Measurements from ENCODE around the gene NCKAP5L. TPM values are rescaled to one million over a fixed set of nuclear protein-coding genes. Genes with fewer than 3 reads are reported as not detected.
"Not testable (repeated sequence)": the region's sequence is repeated elsewhere in the genome, so short reads cannot be mapped to it uniquely, and the experiment has no call there.

The NCKAP5L gene
- total RNA-seq, 2 donors from 2014 or later, result 21.2 to 24.1 TPM

DNA sequence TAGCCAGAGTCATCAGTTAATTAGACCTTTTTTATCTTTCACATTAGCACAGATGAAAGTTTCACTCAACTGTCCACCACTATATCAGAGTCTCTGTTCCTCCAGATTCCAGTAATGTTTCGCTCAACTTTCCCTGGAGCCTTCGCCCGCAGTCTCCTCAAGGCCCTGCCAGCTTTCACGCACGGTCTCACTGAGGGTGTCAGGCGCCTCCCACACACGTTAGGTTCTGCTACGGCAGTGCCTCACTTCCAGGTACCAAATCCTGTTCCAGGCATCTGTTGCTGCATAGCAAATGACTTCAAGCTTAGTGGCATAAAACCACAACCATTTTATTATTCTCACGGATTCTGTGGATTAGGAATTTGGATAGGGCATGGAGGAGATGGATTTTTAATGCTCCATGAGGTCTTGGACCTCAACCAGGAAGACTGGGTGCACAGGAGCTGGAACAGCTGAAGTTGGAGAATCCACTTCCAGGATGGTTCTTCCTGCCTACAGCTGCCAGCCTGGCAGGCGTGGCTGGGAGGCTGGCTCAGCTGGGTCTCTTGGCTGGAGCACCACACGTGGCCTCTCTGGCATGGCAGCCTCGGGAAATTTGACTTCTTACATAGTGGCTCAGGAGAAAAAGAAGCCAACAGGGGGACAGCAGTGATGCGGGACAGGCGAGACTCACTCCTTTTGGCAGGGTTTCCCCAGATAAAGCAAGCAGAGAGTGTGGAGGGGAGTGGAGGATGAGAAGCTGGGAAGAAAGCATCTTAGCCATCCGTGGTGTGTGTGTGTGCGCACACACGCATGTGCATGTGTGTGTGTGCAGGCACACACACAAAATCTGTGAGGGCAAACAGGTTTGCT lies 36.0 kb upstream of the NCKAP5L start:
- no peak overlapping the region for H3K27ac Mint-ChIP-seq

DNA sequence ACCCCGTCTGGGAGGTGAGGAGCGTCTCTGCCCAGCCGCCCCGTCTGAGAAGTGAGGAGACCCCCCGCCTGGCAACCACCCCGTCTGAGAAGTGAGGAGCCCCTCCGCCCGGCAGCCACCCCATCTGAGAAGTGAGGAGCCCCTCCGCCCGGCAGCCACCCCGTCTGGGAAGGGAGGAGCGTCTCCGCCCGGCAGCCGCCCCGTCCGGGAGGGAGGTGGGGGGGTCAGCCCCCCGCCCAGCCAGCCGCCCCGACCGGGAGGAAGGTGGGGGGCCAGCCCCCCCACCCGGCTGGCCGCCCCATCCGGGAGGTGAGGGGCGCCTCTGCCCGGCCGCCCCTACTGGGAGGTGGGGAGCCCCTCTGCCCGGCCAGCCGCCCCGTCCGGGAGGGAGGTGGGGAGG lies 32.7 kb upstream of the NCKAP5L start:
- not testable (repeated sequence) for H3K4me1 ChIP-seq (ENCODE audit: control insufficient read depth, insufficient read depth, low read length); H3K36me3 ChIP-seq (ENCODE audit: control insufficient read depth, insufficient read depth, low read length); H3K4me3 Mint-ChIP-seq; H3K36me3 Mint-ChIP-seq (ENCODE audit: low read depth); H3K4me3 ChIP-seq (ENCODE audit: low read length); H3K27me3 ChIP-seq (ENCODE audit: control insufficient read depth, insufficient read depth, low read length, poor library complexity, severe bottlenecking); H3K27ac Mint-ChIP-seq; H3K27ac ChIP-seq (ENCODE audit: low read depth, low read length); H3K9me3 ChIP-seq (ENCODE audit: control insufficient read depth, low read length); H3K9ac ChIP-seq (ENCODE audit: extremely low read depth, low read length, poor library complexity, severe bottlenecking); H3K4me1 Mint-ChIP-seq; DNase-seq
- H3K9me3 Mint-ChIP-seq, result peaks cover 25% of the 10 kb centered on the region
- 97% methylated on average over 22 of the region's 31 CpGs; no CpG with 5 or more reads in 1 of the 2 experiments for WGBS, 2 experiments (ENCODE audit: insufficient coverage in 1 of 2, insufficient read length in 1 of 2)
- H3K27me3 Mint-ChIP-seq (ENCODE audit: insufficient read depth), result peaks cover 37% of the 10 kb centered on the region

More for the DNA sequence above, 36.0 kb upstream of the NCKAP5L start:
- no peaks in the 10 kb centered on the region for H3K36me3 ChIP-seq (ENCODE audit: control insufficient read depth, insufficient read depth, low read length)
- H3K9ac ChIP-seq (ENCODE audit: extremely low read depth, low read length, poor library complexity, severe bottlenecking), result no peak overlapping the region
- Mint-ChIP-seq H3K4me3 (no peak overlapping the region), H3K36me3 (ENCODE audit: low read depth) (peaks cover 2% of the 10 kb centered on the region), H3K9me3 (peaks cover 14% of the 10 kb centered on the region), H3K4me1 (peaks cover 5% of the 10 kb centered on the region), H3K27me3 (ENCODE audit: insufficient read depth) (peaks cover 34% of the 10 kb centered on the region)
- WGBS, 2 experiments (ENCODE audit: insufficient coverage in 1 of 2, insufficient read length in 1 of 2), result 87 to 88% methylated on average over 12 to 17 of the region's 17 CpGs
- H3K4me3 ChIP-seq (ENCODE audit: low read length), result no peak overlapping the region
- DNase-seq, result peak; percentile 43
- H3K9me3 ChIP-seq (ENCODE audit: control insufficient read depth, low read length), result peaks cover 6% of the 10 kb centered on the region
- no peak overlapping the region for H3K27ac ChIP-seq (ENCODE audit: low read depth, low read length)
- H3K27me3 ChIP-seq (ENCODE audit: control insufficient read depth, insufficient read depth, low read length, poor library complexity, severe bottlenecking), result no peaks in the 10 kb centered on the region
- TF ChIP-seq, protein P1, sequence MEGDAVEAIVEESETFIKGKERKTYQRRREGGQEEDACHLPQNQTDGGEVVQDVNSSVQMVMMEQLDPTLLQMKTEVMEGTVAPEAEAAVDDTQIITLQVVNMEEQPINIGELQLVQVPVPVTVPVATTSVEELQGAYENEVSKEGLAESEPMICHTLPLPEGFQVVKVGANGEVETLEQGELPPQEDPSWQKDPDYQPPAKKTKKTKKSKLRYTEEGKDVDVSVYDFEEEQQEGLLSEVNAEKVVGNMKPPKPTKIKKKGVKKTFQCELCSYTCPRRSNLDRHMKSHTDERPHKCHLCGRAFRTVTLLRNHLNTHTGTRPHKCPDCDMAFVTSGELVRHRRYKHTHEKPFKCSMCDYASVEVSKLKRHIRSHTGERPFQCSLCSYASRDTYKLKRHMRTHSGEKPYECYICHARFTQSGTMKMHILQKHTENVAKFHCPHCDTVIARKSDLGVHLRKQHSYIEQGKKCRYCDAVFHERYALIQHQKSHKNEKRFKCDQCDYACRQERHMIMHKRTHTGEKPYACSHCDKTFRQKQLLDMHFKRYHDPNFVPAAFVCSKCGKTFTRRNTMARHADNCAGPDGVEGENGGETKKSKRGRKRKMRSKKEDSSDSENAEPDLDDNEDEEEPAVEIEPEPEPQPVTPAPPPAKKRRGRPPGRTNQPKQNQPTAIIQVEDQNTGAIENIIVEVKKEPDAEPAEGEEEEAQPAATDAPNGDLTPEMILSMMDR (conservative IDR thresholded peaks at IDR 0.05), result no peak
- H3K4me1 ChIP-seq (ENCODE audit: control insufficient read depth, insufficient read depth, low read length), result no peaks in the 10 kb centered on the region

DNA sequence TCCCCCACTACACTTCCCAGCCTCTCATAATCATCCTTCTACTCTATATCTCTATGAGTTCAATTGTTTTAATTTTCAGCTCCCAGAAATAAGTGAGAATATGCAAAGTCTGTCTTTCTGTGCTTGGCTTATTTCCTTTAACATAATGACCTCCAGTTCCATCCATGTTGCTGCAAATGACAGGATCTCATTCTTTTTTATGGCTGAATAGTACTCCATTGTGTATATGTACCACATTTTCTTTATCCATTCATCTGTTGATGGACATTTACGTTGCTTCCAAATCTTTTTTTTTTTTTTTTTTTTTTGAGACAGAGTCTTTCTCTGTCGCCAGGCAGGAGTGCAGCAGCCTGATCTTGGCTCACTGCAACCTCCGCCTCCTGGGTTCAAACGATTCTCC lies 27.7 kb upstream of the NCKAP5L start:
- H3K9me3 ChIP-seq (ENCODE audit: control insufficient read depth, low read length); H3K4me3 ChIP-seq (ENCODE audit: low read length); H3K36me3 ChIP-seq (ENCODE audit: control insufficient read depth, insufficient read depth, low read length); H3K4me1 Mint-ChIP-seq; DNase-seq; H3K27ac ChIP-seq (ENCODE audit: low read depth, low read length); H3K4me3 Mint-ChIP-seq; H3K36me3 Mint-ChIP-seq (ENCODE audit: low read depth); H3K4me1 ChIP-seq (ENCODE audit: control insufficient read depth, insufficient read depth, low read length); H3K27ac Mint-ChIP-seq; H3K9ac ChIP-seq (ENCODE audit: extremely low read depth, low read length, poor library complexity, severe bottlenecking): not testable (repeated sequence)
- H3K27me3 Mint-ChIP-seq (ENCODE audit: insufficient read depth), result peaks cover 43% of the 10 kb centered on the region
- H3K9me3 Mint-ChIP-seq, result peaks cover 25% of the 10 kb centered on the region
- WGBS, 2 experiments (ENCODE audit: insufficient coverage in 1 of 2, insufficient read length in 1 of 2), result 73 to 91% methylated on average over 3 to 4 of the region's 4 CpGs
- peaks cover 16% of the 10 kb centered on the region for H3K27me3 ChIP-seq (ENCODE audit: control insufficient read depth, insufficient read depth, low read length, poor library complexity, severe bottlenecking)

DNA sequence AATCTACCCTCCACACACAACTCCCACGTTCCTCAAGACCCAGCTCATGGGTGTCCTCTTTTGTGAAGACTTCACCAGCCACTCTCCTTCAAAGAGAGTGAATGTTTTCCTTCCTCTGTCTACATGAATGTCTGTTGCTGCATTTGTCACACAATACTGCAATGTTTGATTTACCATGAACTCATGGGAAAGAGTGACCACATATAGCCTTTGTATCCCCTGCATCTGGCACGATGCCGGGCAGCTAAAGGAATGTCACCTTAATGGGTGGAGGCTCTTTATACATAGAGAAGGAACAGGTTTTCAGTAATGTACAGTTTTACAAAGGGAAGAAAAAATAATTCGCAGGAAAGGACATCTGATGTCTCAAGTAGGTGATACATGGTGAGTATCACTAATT lies 26.8 kb upstream of the NCKAP5L start:
- H3K36me3 ChIP-seq (ENCODE audit: control insufficient read depth, insufficient read depth, low read length), result no peaks in the 10 kb centered on the region
- H3K4me3 ChIP-seq (ENCODE audit: low read length), result no peak overlapping the region
- no peak overlapping the region for H3K27ac ChIP-seq (ENCODE audit: low read depth, low read length)
- 94% methylated on average over 4 of the region's 4 CpGs; no CpG with 5 or more reads in 1 of the 2 experiments for WGBS, 2 experiments (ENCODE audit: insufficient coverage in 1 of 2, insufficient read length in 1 of 2)
- H3K9me3 ChIP-seq (ENCODE audit: control insufficient read depth, low read length), result peaks cover 6% of the 10 kb centered on the region
- no peak for DNase-seq
- H3K4me1 ChIP-seq (ENCODE audit: control insufficient read depth, insufficient read depth, low read length), result no peaks in the 10 kb centered on the region
- Mint-ChIP-seq H3K27ac (no peak overlapping the region), H3K9me3 (peaks cover 22% of the 10 kb centered on the region), H3K36me3 (ENCODE audit: low read depth) (peaks cover 2% of the 10 kb centered on the region), H3K4me1 (no peaks in the 10 kb centered on the region), H3K27me3 (ENCODE audit: insufficient read depth) (peaks cover 50% of the 10 kb centered on the region), H3K4me3 (no peak overlapping the region)
- H3K27me3 ChIP-seq (ENCODE audit: control insufficient read depth, insufficient read depth, low read length, poor library complexity, severe bottlenecking), result peaks cover 21% of the 10 kb centered on the region
- TF ChIP-seq, protein P1 (conservative IDR thresholded peaks at IDR 0.05), result no peak
- no peak overlapping the region for H3K9ac ChIP-seq (ENCODE audit: extremely low read depth, low read length, poor library complexity, severe bottlenecking)
